Cortex of kidney (tissue), 1 donor: ENCODE results near the gene GLYATL2.

ENCODE experiments used
- DNase-seq: peaks from one replicate; lab custom pipeline; 2025; lab: John Stamatoyannopoulos, UW

GLYATL2 gene

DNA sequence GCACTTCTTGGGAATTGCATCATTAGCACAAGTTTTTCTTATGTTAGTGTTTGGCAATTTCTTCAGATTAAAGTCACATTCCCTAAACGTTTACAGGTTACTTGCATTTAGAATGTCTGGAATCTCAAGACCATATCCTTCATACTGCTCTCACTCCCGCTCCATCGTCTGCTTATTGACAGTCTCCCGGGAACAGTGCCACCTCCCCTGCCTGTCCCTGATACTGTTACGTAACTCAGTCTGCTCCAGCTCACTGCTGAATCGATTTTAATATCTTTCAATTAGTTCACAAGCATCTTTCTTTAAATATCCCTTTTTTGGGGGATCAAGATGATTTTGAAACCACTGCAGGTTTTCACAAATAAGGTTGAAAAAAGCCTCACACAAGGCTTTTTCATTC, 48.2 kb downstream of the GLYATL2 start:
- no peak for DNase-seq

DNA sequence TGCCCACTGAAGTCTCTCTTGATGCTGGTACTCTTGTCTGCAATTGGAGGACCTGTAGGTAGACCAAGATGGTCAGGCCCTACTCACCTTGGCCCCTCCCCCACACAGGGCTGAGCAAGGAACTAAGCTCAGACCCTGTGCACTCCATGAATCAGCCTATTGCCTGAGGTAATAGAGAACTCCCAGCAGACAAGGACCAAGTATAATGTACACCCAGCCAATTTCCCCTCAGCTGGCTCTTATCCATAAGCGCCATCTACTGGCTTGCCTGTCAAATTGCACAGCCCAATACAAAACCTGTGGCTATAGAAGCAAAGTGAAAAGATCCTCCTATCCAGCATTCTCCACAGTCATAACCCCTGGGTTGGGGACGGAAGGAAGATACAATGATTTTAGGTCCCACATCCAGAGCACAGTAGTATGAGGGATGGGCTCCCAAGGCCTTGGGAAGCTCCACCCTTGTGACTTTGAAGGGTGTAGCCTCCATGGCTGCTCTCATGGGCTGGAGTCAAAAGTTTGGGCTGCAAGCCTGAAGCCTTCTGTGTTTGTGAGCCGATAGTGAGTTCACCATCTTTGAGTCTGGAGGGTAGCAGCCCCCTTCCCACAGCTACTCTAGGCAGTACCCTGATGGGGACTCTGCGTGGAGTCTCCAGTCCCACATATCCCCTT, 56.0 kb downstream of the GLYATL2 start:
- no peak for DNase-seq

DNA sequence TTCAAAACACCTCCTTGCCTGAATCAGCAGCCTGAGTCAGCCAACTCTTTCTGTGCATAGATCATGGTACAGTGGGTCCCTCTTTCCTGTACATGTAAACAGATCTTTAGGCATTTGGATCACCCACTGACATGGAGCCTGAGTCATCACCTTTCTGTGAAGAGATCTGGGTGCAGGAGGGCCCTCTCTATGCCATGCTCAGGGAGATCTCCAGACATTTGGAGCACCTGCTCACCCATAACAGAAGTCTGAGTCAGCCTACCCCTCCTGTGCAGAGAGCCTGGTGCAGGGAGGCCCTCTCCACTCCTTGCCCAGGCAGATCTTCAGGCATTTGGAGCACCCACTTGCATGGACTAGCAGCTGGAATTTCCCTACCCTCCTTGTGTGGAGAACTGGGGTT, 56.6 kb downstream of the GLYATL2 start:
- DNase-seq: no peak

DNA sequence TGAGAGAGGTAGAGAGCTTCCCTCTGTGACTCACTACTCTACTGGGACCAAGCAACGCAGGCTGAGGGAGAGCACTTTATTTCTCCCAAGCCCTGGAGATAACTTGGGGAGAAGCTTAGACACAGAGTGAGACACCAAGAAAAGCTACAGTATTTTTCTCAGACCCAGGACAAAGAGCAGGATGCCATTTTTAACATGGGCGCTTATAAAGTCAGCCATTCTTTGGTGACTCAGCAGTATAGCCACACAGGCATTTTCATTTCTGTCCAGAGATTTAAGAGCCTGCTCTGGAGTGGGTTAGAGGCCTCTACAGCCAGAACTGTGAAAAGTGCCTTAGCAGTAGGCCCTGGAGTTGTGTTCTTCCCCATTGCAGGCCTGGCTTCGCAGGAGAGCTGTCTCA, 57.8 kb downstream of the GLYATL2 start:
- DNase-seq: no peak

DNA sequence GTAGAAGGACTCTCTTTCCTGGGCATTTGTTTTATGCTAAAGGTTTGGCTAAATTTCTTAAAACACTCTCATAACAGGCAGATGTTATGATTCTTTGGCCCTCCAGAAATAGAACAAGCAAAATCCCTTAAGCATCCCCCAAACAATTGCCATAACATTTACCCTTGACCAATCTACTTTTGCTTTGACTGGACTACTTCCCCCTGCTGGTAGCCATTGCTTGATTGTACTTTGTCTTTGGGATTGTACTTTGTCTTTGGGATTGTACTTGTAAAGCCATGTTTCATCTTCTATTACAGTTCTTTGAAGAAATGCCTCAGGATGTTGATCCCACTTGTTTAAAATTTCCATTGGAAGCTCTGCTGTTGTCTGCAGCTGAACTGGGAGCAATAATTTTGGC, 59.5 kb downstream of the GLYATL2 start:
- no peak for DNase-seq
